NCI-H187 (cell line): ENCODE measurements around the gene FGD4.

Experiments
- DNase-seq, 2 experiments: peaks; one replicate each; lab custom pipeline; 2025; lab: John Stamatoyannopoulos, UW

The FGD4 gene

GRCh38 chr12:32399370-32400113 is at the start of gene FGD4:
TSS of gene FGD4 (plus strand) at chr12:32399558.
- DNase-seq: peak; percentile 31 to 76

GRCh38 chr12:32353540-32353939 is 45.8 kb upstream of the FGD4 start:
- no peak for DNase-seq

- no peak for DNase-seq
Observed at GRCh38 chr12:32357601-32358249, 41.6 kb upstream of the FGD4 start.

DNA sequence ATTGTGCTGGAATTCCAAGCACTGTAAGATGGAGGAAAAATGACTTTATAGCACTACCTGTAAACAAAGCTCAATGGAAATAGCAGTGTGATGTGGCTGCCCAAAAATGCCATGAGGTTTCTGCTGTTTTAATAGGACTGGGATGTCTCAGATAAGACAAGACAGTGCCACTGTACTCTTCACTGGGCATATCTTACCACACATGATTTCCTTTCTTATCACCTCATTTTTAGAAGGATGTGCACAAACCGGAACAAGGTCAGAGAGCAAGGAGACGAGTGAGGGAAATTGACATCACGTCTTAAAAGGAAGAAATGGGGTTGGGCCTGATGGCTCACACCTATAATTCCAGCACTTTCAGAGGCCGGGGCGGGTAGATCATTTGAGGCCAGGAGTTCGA is 38.4 kb upstream of the FGD4 start:
- DNase-seq: no peak

- DNase-seq: no peak
Observed at GRCh38 chr12:32362892-32363291, 36.5 kb upstream of the FGD4 start.

DNA sequence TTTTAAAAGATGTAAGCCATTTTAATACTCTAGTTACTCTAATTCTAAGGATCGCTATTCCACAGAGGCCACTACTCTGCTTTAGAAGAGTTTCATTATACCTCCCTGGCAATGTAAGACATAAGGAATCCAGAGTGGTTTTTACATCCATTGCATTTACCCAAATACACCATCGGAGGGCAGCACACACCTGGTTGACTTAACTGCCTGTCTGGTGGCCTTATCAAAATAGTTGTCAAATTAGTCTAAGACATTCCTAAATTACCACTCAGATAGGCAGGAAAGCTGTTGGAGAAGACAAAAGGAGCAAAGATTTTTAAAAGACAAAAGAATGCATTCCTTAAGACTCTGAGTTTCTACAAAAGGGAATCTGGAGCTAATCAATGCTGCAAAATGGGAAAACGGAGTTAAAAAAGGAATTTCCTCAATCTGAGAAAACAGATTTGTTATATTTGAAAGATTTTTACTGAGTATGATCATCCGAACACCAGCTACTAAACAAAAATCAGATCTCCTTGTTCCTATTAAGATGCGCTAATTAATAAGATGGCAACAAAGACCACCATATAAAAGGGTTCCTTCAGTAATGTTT is 33.8 kb upstream of the FGD4 start:
- peak in 1 of 2 experiments; percentile 4 for DNase-seq

- no peak for DNase-seq
Observed at GRCh38 chr12:32366714-32367113, 32.6 kb upstream of the FGD4 start.

DNA sequence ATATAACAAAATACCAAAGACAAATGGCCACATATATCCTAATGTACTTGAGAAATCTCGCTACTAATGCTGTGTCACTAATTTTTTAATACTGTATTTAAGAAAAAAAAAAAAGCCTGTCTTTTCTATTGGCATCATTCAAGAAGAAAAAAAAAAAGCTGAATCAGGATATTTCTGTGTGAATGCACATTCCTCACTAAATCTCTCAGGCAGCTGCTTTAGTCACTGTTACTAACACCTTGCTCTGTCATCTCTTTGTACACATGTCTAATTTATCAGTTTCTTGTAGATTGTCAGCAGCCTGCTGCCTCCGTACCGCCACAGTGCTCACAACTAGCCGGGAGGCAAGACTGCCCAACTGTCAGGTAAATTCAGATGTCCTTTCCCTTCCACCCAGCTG is 32.0 kb upstream of the FGD4 start:
- no peak for DNase-seq

GRCh38 chr12:32369202-32369601 is 30.2 kb upstream of the FGD4 start:
- DNase-seq: no peak

DNA sequence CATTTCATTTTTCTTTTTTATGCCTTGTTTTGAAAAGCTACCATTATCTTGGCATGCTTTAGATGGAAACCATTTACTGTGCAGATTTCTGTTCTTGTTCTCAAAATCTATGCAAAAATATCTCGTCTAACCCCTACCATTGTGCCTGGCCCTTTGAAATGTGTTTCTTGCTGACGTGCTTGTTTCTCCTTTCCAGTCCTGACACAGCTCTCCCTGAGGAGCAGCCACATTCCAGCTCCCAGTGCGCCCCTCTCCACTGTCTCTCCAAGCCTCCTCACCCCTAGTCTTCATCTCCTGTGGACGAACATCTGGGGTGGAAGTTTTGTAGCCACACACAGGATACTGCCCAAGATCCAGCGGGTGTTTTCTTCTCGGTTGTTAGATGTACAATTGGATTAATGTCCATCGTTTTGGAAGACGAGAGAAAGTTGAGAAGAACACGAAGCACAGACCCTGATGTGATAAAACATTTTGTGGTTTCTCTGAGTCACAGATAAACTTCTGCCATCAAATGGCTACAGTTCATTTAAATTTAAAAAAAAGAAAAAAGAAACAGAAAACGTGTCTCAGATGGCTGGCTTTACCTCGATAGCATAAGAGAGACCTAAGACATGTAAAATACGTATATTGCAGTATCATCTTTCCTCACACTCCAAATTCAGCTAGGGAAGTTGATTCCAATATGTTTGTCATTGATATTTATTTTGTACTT is 21.9 kb upstream of the FGD4 start:
- DNase-seq: no peak

DNA sequence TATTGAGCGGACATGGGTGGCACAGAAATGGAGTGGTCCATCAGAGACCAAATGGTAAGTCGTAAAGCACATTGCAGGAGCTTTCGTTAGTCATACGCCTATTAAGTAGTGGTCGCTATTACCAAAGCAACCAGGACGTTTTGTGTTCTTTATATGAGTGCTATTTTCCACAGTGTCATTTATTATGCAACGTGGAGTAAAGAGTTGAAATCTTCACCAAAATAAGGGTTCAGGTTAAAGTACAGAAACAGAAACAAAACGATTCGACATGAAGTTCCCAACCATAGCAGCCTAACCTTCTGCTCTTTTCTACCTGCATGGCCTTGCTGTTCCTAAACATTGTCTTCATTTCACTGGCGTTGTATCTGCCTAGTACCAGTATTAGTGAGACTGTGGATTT is 20.1 kb upstream of the FGD4 start:
- DNase-seq: no peak

DNA sequence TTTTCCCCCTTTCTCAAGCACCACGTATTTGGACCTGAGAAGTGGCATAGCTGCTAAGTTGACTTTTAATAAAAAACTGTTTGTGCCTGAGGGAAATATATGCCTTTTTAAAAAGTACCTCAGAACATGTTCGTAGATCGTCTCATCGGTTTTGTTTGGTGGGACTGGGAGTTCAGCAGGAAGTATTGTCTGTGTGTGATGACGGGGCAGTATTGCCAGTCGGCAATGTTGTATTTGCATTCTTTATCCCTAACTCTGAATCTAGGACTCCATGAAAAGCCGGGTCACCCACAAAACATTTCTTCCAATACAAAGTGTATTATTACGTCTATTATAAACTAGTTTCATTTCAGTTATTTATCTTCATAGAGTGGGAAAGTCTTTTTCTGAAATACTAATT is 19.7 kb upstream of the FGD4 start:
- DNase-seq: no peak

DNA sequence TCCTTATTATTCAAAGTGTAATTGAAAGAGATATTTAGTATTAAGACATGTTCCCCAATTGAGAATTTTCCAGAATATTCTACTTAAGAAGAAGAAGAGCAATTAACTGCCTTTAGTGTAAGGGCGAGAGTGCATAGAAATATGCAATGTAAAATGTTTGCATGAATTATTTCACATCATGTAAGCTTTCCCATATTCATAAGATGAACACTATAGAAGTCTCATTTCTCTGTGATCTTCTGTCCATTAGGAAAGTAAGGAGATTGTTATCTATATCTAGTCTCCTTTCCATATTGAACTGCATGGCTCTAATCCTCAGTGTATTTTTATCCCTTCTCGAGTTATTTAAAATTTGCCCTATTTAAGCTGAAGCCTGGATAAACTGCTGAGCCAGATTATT is 17.1 kb upstream of the FGD4 start:
- DNase-seq: no peak

DNA sequence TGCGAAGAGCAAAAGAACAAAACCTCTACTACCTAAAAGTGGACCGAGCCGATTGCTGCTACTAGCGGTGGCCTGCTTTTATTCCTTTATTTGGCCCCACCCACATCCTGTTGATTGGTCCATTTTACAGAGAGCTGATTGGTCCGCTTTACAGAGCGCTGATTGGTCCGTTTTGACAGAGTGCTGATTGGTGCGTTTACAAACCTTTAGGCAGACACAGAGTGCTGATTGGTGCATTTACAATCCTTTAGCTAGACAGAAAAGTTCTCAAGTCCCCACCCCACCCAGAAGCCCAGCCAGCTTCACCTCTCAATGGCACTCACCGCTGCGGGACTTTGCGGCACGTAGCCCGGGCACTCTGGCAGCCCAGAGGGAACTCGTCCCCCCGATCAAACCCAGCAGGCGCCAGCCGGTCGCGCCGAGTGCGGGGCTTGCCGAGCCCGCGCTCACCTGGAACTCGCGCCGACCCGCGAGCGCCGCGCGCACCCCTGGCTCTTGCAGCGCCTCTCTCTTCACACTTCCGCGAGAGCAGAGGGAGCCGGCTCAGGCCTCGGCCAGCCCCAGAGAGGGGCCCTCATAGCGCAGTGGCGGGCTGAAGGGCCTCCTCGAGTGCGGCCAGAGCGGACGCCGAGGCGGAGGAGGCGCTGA is 8.7 kb upstream of the FGD4 start:
- DNase-seq: peak; percentile 17 to 36

DNA sequence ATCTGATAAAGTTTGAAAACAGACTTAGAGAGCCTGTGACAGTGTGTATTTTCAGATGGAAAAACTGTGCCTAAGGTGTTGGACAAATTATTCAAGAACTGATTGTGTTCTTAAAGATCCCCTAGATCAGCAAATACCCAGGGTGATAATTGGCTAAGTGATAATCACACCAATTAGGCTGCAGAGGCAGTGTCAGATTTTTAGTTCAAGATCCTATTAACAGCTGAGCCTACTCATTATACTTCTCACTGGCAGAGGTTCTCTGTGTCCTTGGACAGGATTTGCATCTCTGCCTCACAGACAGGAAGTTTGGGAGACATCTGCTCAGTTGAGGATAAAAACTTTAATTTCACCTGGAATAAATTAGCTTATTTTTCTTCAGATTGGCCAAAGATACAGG is 4.3 kb upstream of the FGD4 start:
- DNase-seq: no peak

GRCh38 chr12:32397696-32398095 is 1.7 kb upstream of the FGD4 start:
- DNase-seq: no peak

DNA sequence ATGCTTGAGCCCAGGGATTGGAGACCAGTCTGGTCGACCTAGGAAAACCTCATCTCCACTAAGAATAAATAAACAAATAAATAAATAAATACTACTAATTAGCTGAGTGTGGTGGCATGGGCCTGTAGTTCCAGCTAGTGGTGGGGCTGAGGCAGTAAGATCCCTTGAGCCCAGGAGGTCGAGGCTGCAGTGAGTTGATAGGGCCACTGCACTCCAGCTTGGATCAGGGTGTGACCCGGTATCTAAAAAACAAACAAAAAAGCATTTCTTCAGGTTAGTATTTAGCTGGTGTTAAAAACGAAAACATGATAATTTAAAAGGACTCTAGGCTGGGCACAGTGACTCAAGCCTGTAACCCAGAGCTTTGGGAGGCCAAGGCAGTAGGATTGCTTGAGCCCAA is 1.2 kb upstream of the FGD4 start:
- DNase-seq: no peak

- DNase-seq: no peak
Observed at GRCh38 chr12:32398816-32399369, 465 bp upstream of the FGD4 start.

DNA sequence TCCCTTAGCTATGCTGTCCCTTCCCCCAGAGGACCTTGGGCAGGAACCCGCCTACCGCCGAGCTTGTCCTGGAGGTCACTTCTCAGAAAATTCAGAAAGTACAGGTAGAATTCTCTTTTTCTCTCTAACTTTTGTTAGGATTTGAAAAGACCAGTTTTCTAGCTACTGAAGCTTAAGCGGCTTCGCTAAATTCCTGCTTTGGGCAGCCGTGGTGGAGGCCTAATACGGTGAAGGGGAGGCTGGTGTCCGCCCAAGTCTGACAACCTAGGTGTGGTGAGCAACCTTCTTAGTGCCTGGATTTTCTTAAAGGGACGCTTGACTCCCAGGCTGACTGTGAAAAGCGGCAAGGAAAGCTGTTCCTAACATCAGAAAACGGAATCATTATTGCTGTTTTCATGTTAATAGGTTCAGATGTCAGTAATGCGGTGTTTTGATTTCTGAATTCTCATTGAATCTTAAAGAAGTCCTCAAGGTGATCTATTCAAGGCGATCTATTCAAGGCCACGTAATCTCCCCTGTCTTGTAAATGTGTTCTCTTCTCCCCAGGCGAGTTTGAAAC is 835 bp downstream of the FGD4 start:
- DNase-seq: peak in 1 of 2 experiments; percentile 31

DNA sequence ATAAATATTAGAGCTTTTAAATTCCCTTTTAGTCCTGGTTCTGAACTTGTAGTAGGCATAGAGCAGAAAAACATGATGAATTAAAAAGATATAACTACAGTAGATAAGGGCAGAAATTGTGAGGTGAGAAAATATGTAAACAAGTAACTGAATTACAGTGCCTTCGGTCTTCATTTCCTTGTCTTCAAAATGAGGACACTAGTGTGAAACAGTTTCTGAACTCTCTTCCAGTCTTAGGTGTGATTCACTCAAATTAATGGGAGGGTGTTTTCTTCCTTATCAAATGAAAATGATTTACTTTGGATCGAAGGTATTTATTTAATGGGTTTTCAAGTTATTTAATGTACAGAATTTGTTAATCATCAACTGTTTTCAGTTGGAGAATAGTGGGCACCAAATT is 1.5 kb downstream of the FGD4 start:
- DNase-seq: no peak

DNA sequence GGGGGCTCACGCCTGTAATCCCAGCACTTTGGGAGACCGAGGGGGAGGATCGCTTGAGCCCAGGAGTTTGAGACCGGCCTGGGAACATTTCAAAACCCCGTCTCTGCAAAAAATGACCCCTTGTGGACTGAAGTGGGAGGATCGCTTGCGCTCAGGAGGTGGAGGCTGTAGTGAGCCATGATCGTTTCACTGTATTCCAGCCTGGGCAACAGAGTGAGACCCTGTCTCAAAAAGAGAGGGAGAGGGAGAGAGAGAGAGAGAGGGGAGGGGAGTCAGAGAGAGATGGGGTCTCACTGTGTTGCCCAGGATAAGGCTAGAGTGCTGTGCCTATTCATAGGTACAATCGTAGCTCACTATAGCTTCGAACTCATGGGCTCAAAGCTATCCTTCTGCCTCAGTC is 2.8 kb downstream of the FGD4 start:
- no peak for DNase-seq

DNA sequence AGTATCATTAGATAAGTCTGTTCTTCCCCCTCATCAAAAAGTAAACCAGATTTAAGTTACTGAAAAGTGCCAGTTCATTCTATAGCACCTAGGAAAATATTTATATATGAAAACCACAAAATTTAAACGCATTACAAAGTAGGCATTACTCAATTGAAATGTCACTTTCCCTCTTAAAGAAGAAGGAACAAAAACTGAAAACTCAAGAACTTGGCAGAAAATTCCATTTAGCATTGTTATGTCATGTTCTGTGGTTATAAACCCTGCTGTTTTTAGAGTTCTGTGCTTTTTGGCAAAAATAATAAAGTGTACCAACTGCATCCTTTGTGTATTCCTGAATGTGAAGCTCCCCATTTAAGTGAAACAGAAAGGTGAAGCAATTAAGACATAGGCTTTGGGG is 3.6 kb downstream of the FGD4 start:
- DNase-seq: no peak
